Measurements from ENCODE around the gene LOC101059915.

The LOC101059915 gene

GRCh38 chrX:71667328-71668247 is at the start of gene LOC101059915:
TSS of gene LOC101059915 (plus strand) at chrX:71667546.
- no peak for DNase-seq (ENCODE audit: extremely low read depth in 1 of 11, low read depth in 9 of 11, low spot score in 4 of 11)

GRCh38 chrX:71617742-71618141 is 49.6 kb upstream of the LOC101059915 start:
- DNase-seq (ENCODE audit: extremely low read depth in 1 of 11, low read depth in 9 of 11, low spot score in 4 of 11): no peak

GRCh38 chrX:71618303-71618721 is 49.0 kb upstream of the LOC101059915 start, which contains the start of gene CXCR3:
TSS of gene CXCR3 (minus strand) at chrX:71618511. CDS start at chrX:71618449, 62 bp downstream.
- DNase-seq (ENCODE audit: extremely low read depth in 1 of 11, low read depth in 9 of 11, low spot score in 4 of 11): no peak

GRCh38 chrX:71618787-71619186 is 48.6 kb upstream of the LOC101059915 start:
- no peak for DNase-seq (ENCODE audit: extremely low read depth in 1 of 11, low read depth in 9 of 11, low spot score in 4 of 11)

- DNase-seq (ENCODE audit: extremely low read depth in 1 of 11, low read depth in 9 of 11, low spot score in 4 of 11): no peak
Observed at GRCh38 chrX:71619193-71619592, 48.2 kb upstream of the LOC101059915 start.

GRCh38 chrX:71619986-71620385 is 47.4 kb upstream of the LOC101059915 start:
- DNase-seq (ENCODE audit: extremely low read depth in 1 of 11, low read depth in 9 of 11, low spot score in 4 of 11): no peak

GRCh38 chrX:71621603-71622002 is 45.7 kb upstream of the LOC101059915 start:
- DNase-seq (ENCODE audit: extremely low read depth in 1 of 11, low read depth in 9 of 11, low spot score in 4 of 11): no peak

- no peak for DNase-seq (ENCODE audit: extremely low read depth in 1 of 11, low read depth in 9 of 11, low spot score in 4 of 11)
Observed at GRCh38 chrX:71622032-71622575, 45.2 kb upstream of the LOC101059915 start.

GRCh38 chrX:71622576-71623450 is 44.5 kb upstream of the LOC101059915 start:
- peak in 9 of 11 donors; percentile 6 to 55 (median 29) for DNase-seq (ENCODE audit: extremely low read depth in 1 of 11, low read depth in 9 of 11, low spot score in 4 of 11)

- DNase-seq (ENCODE audit: extremely low read depth in 1 of 11, low read depth in 9 of 11, low spot score in 4 of 11): no peak
Observed at GRCh38 chrX:71623714-71624113, 43.6 kb upstream of the LOC101059915 start.

- no peak for DNase-seq (ENCODE audit: extremely low read depth in 1 of 11, low read depth in 9 of 11, low spot score in 4 of 11)
Observed at GRCh38 chrX:71625471-71625870, 41.9 kb upstream of the LOC101059915 start.

- DNase-seq (ENCODE audit: extremely low read depth in 1 of 11, low read depth in 9 of 11, low spot score in 4 of 11): no peak
Observed at GRCh38 chrX:71626576-71626975, 40.8 kb upstream of the LOC101059915 start.

GRCh38 chrX:71627588-71628404 is 39.5 kb upstream of the LOC101059915 start:
- no peak for DNase-seq (ENCODE audit: extremely low read depth in 1 of 11, low read depth in 9 of 11, low spot score in 4 of 11)

GRCh38 chrX:71629467-71629866 is 37.9 kb upstream of the LOC101059915 start:
- DNase-seq (ENCODE audit: extremely low read depth in 1 of 11, low read depth in 9 of 11, low spot score in 4 of 11): peak in 1 of 11 donors; percentile 18

- DNase-seq (ENCODE audit: extremely low read depth in 1 of 11, low read depth in 9 of 11, low spot score in 4 of 11): no peak
Observed at GRCh38 chrX:71632923-71633657, 34.3 kb upstream of the LOC101059915 start.

- no peak for DNase-seq (ENCODE audit: extremely low read depth in 1 of 11, low read depth in 9 of 11, low spot score in 4 of 11)
Observed at GRCh38 chrX:71634366-71634765, 33.0 kb upstream of the LOC101059915 start.

GRCh38 chrX:71636438-71637252 is 30.7 kb upstream of the LOC101059915 start:
- no peak for DNase-seq (ENCODE audit: extremely low read depth in 1 of 11, low read depth in 9 of 11, low spot score in 4 of 11)

All from renal cortex interstitium (tissue), 11 donors.